ENCODE data around the gene KLF16.

The KLF16 gene

GRCh38 chr19:1805401-1806183 is 57.8 kb downstream of the KLF16 start:
- no peak for DNase-seq

- no peak for DNase-seq
These were observed 58.5 kb downstream of the KLF16 start for GRCh38 chr19:1804858-1805257.

All from activated CD8-positive, alpha-beta memory T cell treated with anti-CD3 and anti-CD28 coated beads, Interleukin-2, amount 50 U/mL, for 4 hours (primary cell).